MM.1S (cell line): ENCODE results near the gene RPS6KA2.
"Not testable (repeated sequence)": the region's sequence is repeated elsewhere in the genome, so short reads cannot be mapped to it uniquely, and the experiment has no call there.

Source experiments
- DNase-seq: peaks from one replicate; pipeline ENCODE4 v3.0.0-alpha.2; 2015
- H2AFZ ChIP-seq: fragments of 300-600 bp; sonication (generic); 2 replicates; pipeline ENCODE4 v1.6.0; 2016; ENCODE audit warnings: antibody characterized with exemption, low read length
- H3F3A ChIP-seq: fragments of 300-600 bp; sonication (generic); 2 replicates; pipeline ENCODE4 v1.6.1; 2016; ENCODE audit warnings: mild to moderate bottlenecking, antibody characterized with exemption, low read length, moderate library complexity, mixed read lengths; ENCODE audit not compliant: insufficient read depth
- H3K27ac ChIP-seq: fragments of 300-600 bp; sonication (generic); 2 replicates; pipeline ENCODE4 v1.5.1; 2016; ENCODE audit warnings: mild to moderate bottlenecking, low read length
- H3K27me3 ChIP-seq: fragments of 300-600 bp; sonication (generic); replicated peaks from 2 replicates; pipeline ENCODE4 v1.6.0; 2016; ENCODE audit warnings: low read length; ENCODE audit not compliant: insufficient read depth
- H3K36me3 ChIP-seq: fragments of 300-600 bp; sonication (generic); replicated peaks from 2 replicates; pipeline ENCODE4 v1.6.1; 2016; ENCODE audit warnings: mild to moderate bottlenecking, low read length, mixed read lengths; ENCODE audit not compliant: insufficient read depth
- H3K4me1 ChIP-seq: fragments of 300-600 bp; sonication (generic); 2 replicates; pipeline ENCODE4 v1.6.1; 2016; ENCODE audit warnings: low read length, mixed read lengths
- H3K4me2 ChIP-seq: fragments of 300-600 bp; sonication (generic); 2 replicates; pipeline ENCODE4 v1.6.0; 2016; ENCODE audit warnings: low read depth, low read length
- H3K4me3 ChIP-seq: fragments of 300-600 bp; sonication (generic); 2 replicates; pipeline ENCODE4 v1.5.1; 2016; ENCODE audit warnings: low read length, mixed read lengths
- H3K79me2 ChIP-seq: fragments of 300-600 bp; sonication (generic); 2 replicates; pipeline ENCODE4 v1.6.1; 2016; ENCODE audit warnings: mixed run types, low read length, mixed read lengths
- H3K9ac ChIP-seq: fragments of 300-600 bp; sonication (generic); 2 replicates; pipeline ENCODE4 v1.6.1; 2016; ENCODE audit warnings: low read length, mixed read lengths
- H3K9me2 ChIP-seq: fragments of 300-600 bp; sonication (generic); replicated peaks from 2 replicates; pipeline ENCODE4 v1.6.1; 2016; ENCODE audit warnings: mild to moderate bottlenecking, low read length, mixed read lengths; ENCODE audit not compliant: insufficient read depth
- H3K9me3 ChIP-seq: fragments of 300-600 bp; sonication (generic); replicated peaks from 2 replicates; pipeline ENCODE4 v1.6.1; 2016; ENCODE audit warnings: mild to moderate bottlenecking, low read length, mixed read lengths; ENCODE audit not compliant: insufficient read depth
- H4K20me1 ChIP-seq: fragments of 300-600 bp; sonication (generic); 2 replicates; pipeline ENCODE4 v1.6.1; 2016; ENCODE audit warnings: mild to moderate bottlenecking, low read length, moderate library complexity, mixed read lengths; ENCODE audit not compliant: insufficient read depth
- CTCF ChIP-seq: fragments of 300-600 bp; sonication (generic); IDR thresholded peaks from 2 replicates; pipeline ENCODE4 v1.5.1; 2016; ENCODE audit warnings: antibody characterized with exemption, low read length, mixed read lengths
- EZH2 ChIP-seq: fragments of 300-600 bp; sonication (generic); optimal IDR thresholded peaks from 2 replicates; pipeline ENCODE3; 2017; ENCODE audit warnings: low read depth, mild to moderate bottlenecking, antibody characterized with exemption, low read length, mixed read lengths
- EZH2phosphoT487 ChIP-seq: fragments of 300-600 bp; sonication (generic); IDR thresholded peaks from 2 replicates; pipeline ENCODE4 v1.6.1; 2018; ENCODE audit warnings: antibody characterized with exemption, low read length

Gene RPS6KA2

DNA sequence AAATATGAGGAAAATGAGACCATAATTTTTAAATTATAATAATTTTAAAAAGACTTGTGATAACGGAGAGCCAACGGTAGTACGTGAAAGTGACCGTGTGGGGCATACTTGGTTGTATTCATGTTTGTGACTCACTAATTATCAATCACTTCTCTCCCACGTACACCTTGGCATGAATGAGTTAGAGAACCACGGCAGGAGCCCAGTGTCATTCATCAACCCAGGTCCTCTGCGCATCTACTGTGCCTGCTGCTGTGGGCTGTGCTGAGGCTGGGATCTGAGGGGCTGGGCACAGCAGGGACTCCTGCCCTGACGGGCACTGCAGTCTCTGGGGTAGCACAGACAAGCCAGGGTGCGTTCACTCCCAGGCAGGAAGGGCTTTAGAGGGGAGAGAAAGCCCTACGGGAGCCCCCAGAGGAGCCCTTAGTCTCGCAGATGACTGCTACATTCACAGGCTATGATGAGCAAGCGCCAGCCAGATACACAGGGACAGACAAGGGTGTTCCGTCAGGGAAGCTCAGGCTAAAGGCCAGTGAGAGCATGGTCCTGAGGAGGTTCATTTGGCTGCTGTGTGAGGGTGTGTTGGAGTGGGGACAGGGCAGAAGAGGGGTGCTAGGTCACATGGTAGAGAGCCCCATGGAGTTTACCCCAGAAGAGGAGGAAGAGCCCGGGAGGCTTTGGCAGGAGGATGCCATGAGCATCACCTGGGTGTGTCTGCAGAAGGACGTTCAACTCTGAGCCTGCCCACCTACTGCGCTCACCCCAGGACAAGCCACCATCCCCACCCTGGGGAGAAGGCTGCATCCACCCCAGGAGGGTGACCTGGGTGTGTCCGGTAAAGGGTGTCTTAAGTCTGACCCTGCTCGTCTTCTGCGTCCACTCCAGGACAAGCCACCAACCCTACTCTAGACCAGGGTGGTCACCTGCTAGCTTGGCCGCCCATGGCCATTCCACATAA is 8.2 kb upstream of the RPS6KA2 start:
- H3K4me3 ChIP-seq: no peak overlapping the region
- H3K27me3 ChIP-seq: no peaks in the 10 kb centered on the region
- H4K20me1 ChIP-seq: no peaks in the 10 kb centered on the region
- peaks cover 17% of the 10 kb centered on the region for H3F3A ChIP-seq
- H3K9me2 ChIP-seq: no peaks in the 10 kb centered on the region
- no peaks in the 10 kb centered on the region for H3K9me3 ChIP-seq
- H3K4me1 ChIP-seq: peaks cover 17% of the 10 kb centered on the region
- H2AFZ ChIP-seq: no peak overlapping the region
- H3K79me2 ChIP-seq: no peaks in the 10 kb centered on the region
- TF ChIP-seq EZH2 (no peak), CTCF (no peak), EZH2phosphoT487 (no peak)
- H3K27ac ChIP-seq: peak overlapping the region; percentile 61; the same call in 1 of the 2 replicates
- H3K36me3 ChIP-seq: no peaks in the 10 kb centered on the region
- no peak for DNase-seq
- H3K4me2 ChIP-seq: no peak overlapping the region
- no peak overlapping the region for H3K9ac ChIP-seq

- peaks cover 17% of the 10 kb centered on the region for H3F3A ChIP-seq
- H3K27ac ChIP-seq: peak overlapping the region; percentile 61; the same call in 1 of the 2 replicates
- peak overlapping the region; percentile 54 for H3K4me2 ChIP-seq
- peak overlapping the region; percentile 39 for H3K4me3 ChIP-seq
- not testable (repeated sequence) for H3K9me3 ChIP-seq, H4K20me1 ChIP-seq, H3K27me3 ChIP-seq, H3K79me2 ChIP-seq, DNase-seq, H3K36me3 ChIP-seq, H3K9me2 ChIP-seq
- H3K4me1 ChIP-seq: peaks cover 24% of the 10 kb centered on the region
- H3K9ac ChIP-seq: peak overlapping the region; percentile 50; the same call in 1 of the 2 replicates
- H2AFZ ChIP-seq: peak overlapping the region; percentile 51; the same call in 1 of the 2 replicates
Observed at GRCh38 chr6:166634581-166634980, 7.5 kb upstream of the RPS6KA2 start.

DNA sequence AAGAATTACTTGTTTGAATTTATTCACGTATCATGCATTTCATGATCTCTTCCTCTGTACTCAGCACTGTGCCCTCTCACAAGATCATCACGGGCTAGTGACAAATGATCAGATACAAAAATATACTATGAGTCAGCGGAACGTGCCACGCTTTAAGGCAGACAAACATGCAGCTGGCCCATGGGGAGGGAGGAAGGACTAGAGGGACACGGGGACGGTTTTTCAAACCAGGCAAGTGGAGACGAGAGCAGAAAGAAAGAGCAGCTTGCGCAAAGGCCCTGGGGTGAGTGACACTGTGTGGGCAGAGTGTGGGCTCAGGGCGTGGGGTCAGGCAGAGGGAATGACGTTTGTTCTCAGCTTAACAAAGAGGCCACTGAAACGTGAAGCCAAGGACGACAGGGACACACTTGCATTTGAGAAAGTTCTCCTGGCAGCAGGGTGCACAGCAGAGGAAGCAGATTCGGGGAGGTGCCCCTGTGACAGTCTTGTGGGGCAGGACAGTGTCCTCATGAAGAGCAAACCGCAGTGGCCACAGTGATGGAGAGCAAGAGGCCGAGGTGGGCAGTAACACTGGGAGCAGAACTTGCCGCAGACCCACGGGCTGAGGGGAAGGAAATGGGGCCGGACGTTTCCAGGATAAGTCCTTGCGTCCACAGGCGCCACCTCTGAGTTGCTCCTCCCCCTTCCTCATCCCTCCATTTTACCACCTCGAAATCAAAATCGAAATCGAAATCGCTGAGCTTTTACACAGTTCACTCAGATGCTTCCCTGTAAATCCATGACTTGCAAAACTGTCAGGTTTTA is 6.9 kb upstream of the RPS6KA2 start:
- peak overlapping the region; percentile 51; the same call in 1 of the 2 replicates for H2AFZ ChIP-seq
- H3K9ac ChIP-seq: peak overlapping the region; percentile 50
- no peaks in the 10 kb centered on the region for H3K79me2 ChIP-seq
- DNase-seq: peak; percentile 73
- peaks cover 29% of the 10 kb centered on the region for H3K4me1 ChIP-seq
- no peaks in the 10 kb centered on the region for H4K20me1 ChIP-seq
- H3K4me3 ChIP-seq: peak overlapping the region; percentile 39
- H3K27me3 ChIP-seq: no peaks in the 10 kb centered on the region
- H3K9me2 ChIP-seq: no peaks in the 10 kb centered on the region
- no peak for TF ChIP-seq EZH2
- H3K4me2 ChIP-seq: peak overlapping the region; percentile 54
- H3K9me3 ChIP-seq: no peaks in the 10 kb centered on the region
- peaks cover 17% of the 10 kb centered on the region for H3F3A ChIP-seq
- H3K36me3 ChIP-seq: no peaks in the 10 kb centered on the region
- peak overlapping the region; percentile 61 for H3K27ac ChIP-seq

GRCh38 chr6:166632731-166633130 is 5.7 kb upstream of the RPS6KA2 start:
- Histone ChIP-seq H3K79me2 (no peaks in the 10 kb centered on the region), H3K4me3 (no peak overlapping the region), H4K20me1 (no peaks in the 10 kb centered on the region), H3K27ac (no peak overlapping the region), H2AFZ (no peak overlapping the region), H3K9me2 (no peaks in the 10 kb centered on the region), H3K36me3 (no peaks in the 10 kb centered on the region), H3K9me3 (no peaks in the 10 kb centered on the region), H3F3A (peaks cover 23% of the 10 kb centered on the region), H3K4me2 (no peak overlapping the region), H3K9ac (no peak overlapping the region), H3K27me3 (no peaks in the 10 kb centered on the region), H3K4me1 (peaks cover 33% of the 10 kb centered on the region)
- no peak for TF ChIP-seq EZH2
- TF ChIP-seq CTCF: no peak
- TF ChIP-seq EZH2phosphoT487: no peak
- DNase-seq: no peak
